Suprapubic skin (tissue), 4 donors: ENCODE data around the gene PDS5A. TPM values are rescaled to one million over a fixed set of nuclear protein-coding genes. Genes with fewer than 3 reads are reported as not detected.

Experiments
- DNase-seq, 2 donors: peaks; one replicate each; pipeline ENCODE4 v3.0.0-alpha.2; 2019; ENCODE audit warnings: low spot score in 2 of 2
- H3K27ac ChIP-seq: fragments of 200-600 bp; sonication (generic); one replicate; pipeline ENCODE4 v1.5.1; 2019
- H3K27me3 ChIP-seq: fragments of 200-600 bp; sonication (generic); one replicate; pipeline ENCODE4 v1.5.1; 2019
- H3K36me3 ChIP-seq: fragments of 200-600 bp; sonication (generic); one replicate; pipeline ENCODE4 v1.5.1; 2019
- H3K4me1 ChIP-seq: fragments of 200-600 bp; sonication (generic); one replicate; pipeline ENCODE4 v1.5.1; 2019
- H3K4me3 ChIP-seq: fragments of 200-600 bp; sonication (generic); one replicate; pipeline ENCODE4 v1.5.1; 2019; ENCODE audit warnings: mild to moderate bottlenecking
- H3K9me3 ChIP-seq: fragments of 200-600 bp; sonication (generic); one replicate; pipeline ENCODE4 v1.5.1; 2019
- EP300 ChIP-seq: sonication (generic); formaldehyde crosslinking; IDR thresholded peaks from one replicate; pipeline ENCODE4 v1.6.1; 2017; ENCODE audit warnings: antibody characterized with exemption
- POLR2A ChIP-seq, 2 donors: fragments of 450-650 bp; IDR thresholded peaks; one replicate each; pipeline ENCODE4 v1.6.1; 2017; ENCODE audit warnings: antibody characterized with exemption in 2 of 2, mild to moderate bottlenecking in 2 of 2, moderate library complexity in 2 of 2
- POLR2AphosphoS5 ChIP-seq, 3 donors: sonication (generic); formaldehyde crosslinking; IDR thresholded peaks; one replicate each; pipeline ENCODE4 v1.6.1; 2017; ENCODE audit warnings: antibody characterized with exemption in 3 of 3
- WGBS: methylation state at CpG from one replicate; pipeline ENCODE4 v1.1.5; 2018; 5-methylcytosine and 5-hydroxymethylcytosine counted together
- total RNA-seq, 4 donors: library from RNA; depleted of rRNA; stranded (reverse); fragments of >200 nt; gene quantifications; one replicate each; pipeline ENCODE4 v1.1.0, GENCODE V29; 2016
- TF ChIP-seq, protein P1 (sequence below), 2 donors: fragments of 200-600 bp in 1 of 2; fragments of 450-650 bp in 1 of 2; sonication (generic) in 1 of 2; IDR thresholded peaks; one replicate each; pipeline ENCODE4 v1.5.1; 2016 to 2019; ENCODE audit warnings: antibody characterized with exemption in 2 of 2, mild to moderate bottlenecking in 1 of 2, moderate library complexity in 1 of 2

PDS5A gene
- total RNA-seq, 4 donors from 2014 or later: 52.4 to 89.6 (median 68.9) TPM

DNA sequence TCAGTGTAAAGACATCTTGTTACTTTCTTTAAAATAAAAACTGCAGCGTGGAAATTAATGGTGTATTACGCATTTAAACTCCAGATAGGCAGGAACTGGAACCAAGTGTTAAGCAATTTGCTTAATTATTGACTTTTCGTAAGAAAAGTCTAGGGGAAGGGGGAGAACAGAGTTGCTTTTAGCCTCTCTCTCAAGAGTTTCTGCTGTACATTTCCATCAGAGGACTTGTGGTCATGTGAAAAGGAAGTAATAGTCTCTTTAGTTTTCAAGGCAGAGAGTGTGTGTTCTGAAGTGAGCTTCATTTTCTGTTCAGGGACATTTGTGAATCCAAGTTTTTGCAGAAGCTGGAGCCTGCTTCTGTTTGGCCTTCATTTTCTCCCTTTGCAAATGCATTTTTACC, 152.6 kb downstream of the PDS5A start:
- H3K27ac ChIP-seq: no peak overlapping the region
- 85% methylated on average over 3 of the region's 3 CpGs for WGBS

DNA sequence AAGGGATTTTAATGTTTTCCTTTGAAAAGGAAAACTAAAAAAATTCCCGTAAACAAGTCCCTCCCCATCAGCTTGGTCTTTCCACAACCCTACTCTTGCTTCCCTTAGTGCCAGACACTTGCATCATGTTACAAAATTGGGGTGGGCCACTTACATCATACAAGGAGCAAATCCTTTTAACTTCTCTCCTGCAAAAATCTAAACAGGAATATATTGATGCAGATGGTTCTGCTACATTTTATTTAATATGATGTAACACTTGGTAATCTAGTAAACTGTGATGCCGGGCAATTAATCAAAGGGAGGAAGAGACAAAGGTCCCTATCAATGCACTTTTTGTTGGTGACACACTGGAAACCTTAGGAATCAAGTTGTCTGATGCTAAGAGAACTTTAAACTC, 154.5 kb downstream of the PDS5A start:
- Histone ChIP-seq H3K27ac (no peak overlapping the region), H3K4me1 (no peaks in the 10 kb centered on the region), H3K27me3 (no peaks in the 10 kb centered on the region), H3K36me3 (peaks cover 15% of the 10 kb centered on the region), H3K4me3 (no peak overlapping the region), H3K9me3 (no peaks in the 10 kb centered on the region)
- WGBS: 61% methylated on average over 2 of the region's 2 CpGs
- DNase-seq: peak in 1 of 2 donors; percentile 21
- no peak for TF ChIP-seq POLR2AphosphoS5 (IDR thresholded peaks at IDR 0.05)
- no peak for TF ChIP-seq EP300
- TF ChIP-seq, protein P1, sequence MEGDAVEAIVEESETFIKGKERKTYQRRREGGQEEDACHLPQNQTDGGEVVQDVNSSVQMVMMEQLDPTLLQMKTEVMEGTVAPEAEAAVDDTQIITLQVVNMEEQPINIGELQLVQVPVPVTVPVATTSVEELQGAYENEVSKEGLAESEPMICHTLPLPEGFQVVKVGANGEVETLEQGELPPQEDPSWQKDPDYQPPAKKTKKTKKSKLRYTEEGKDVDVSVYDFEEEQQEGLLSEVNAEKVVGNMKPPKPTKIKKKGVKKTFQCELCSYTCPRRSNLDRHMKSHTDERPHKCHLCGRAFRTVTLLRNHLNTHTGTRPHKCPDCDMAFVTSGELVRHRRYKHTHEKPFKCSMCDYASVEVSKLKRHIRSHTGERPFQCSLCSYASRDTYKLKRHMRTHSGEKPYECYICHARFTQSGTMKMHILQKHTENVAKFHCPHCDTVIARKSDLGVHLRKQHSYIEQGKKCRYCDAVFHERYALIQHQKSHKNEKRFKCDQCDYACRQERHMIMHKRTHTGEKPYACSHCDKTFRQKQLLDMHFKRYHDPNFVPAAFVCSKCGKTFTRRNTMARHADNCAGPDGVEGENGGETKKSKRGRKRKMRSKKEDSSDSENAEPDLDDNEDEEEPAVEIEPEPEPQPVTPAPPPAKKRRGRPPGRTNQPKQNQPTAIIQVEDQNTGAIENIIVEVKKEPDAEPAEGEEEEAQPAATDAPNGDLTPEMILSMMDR (IDR thresholded peaks at IDR 0.05): no peak
- no peak for TF ChIP-seq POLR2A (IDR thresholded peaks at IDR 0.05)

More for the DNA sequence above, 152.6 kb downstream of the PDS5A start:
- Histone ChIP-seq H3K27me3 (no peaks in the 10 kb centered on the region), H3K4me1 (no peaks in the 10 kb centered on the region), H3K9me3 (no peaks in the 10 kb centered on the region), H3K36me3 (peaks cover 32% of the 10 kb centered on the region), H3K4me3 (no peak overlapping the region)
- TF ChIP-seq EP300 (no peak), POLR2AphosphoS5 (IDR thresholded peaks at IDR 0.05) (no peak), POLR2A (IDR thresholded peaks at IDR 0.05) (no peak)
- TF ChIP-seq, protein P1 (IDR thresholded peaks at IDR 0.05): no peak
- DNase-seq: no peak

DNA sequence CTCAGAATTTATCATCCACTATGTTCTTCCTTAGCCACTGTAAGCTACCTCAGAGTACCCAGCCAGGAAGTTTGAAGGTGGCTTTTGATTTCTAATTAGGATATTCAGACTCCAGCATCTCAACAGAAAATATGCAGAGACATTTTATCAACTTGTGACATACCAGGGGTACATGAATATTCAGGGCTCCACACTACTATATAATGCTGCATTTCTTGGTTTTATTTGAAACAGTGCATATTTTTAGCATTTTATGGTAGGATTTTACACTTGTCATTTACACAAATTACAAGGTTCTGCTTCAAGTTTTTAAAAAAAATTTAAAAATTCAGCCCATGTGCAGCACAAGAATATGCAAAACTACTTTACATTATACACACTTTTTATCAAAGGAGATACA, 155.0 kb downstream of the PDS5A start:
- DNase-seq: no peak
- H3K4me3 ChIP-seq: no peak overlapping the region
- no peak overlapping the region for H3K27ac ChIP-seq
- TF ChIP-seq POLR2A (IDR thresholded peaks at IDR 0.05) (no peak), EP300 (no peak), POLR2AphosphoS5 (IDR thresholded peaks at IDR 0.05) (no peak)
- TF ChIP-seq, protein P1 (IDR thresholded peaks at IDR 0.05): no peak
- no peaks in the 10 kb centered on the region for H3K4me1 ChIP-seq
- peaks cover 13% of the 10 kb centered on the region for H3K36me3 ChIP-seq
- H3K9me3 ChIP-seq: no peaks in the 10 kb centered on the region
- H3K27me3 ChIP-seq: no peaks in the 10 kb centered on the region

DNA sequence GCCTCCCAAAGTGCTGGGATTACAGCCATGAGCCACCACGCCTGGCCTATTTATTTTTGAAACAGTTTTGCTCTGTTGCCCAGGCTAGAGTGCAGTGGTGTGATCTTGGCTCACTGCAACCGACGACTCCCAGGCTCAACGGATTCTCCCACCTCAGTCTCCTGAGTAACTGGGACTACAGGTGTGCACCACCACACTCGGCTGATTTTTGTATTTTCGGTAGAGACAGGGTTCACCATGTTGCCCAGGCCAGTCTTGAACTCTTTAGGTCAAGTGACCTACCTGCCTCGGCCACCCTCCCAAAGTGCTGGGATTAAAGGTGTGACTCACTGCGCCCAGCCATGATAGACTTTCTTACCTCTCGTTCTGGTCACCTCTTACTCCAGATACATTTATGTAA, 155.8 kb downstream of the PDS5A start:
- 98% methylated on average over 9 of the region's 9 CpGs for WGBS
- no peaks in the 10 kb centered on the region for H3K4me1 ChIP-seq
- H3K27me3 ChIP-seq: no peaks in the 10 kb centered on the region
- no peak overlapping the region for H3K4me3 ChIP-seq
- no peaks in the 10 kb centered on the region for H3K9me3 ChIP-seq
- TF ChIP-seq EP300 (no peak), POLR2AphosphoS5 (IDR thresholded peaks at IDR 0.05) (no peak), POLR2A (IDR thresholded peaks at IDR 0.05) (no peak)
- TF ChIP-seq, protein P1 (IDR thresholded peaks at IDR 0.05): no peak
- peaks cover 10% of the 10 kb centered on the region for H3K36me3 ChIP-seq
- H3K27ac ChIP-seq: no peak overlapping the region
- peak in 1 of 2 donors; percentile 40 for DNase-seq

DNA sequence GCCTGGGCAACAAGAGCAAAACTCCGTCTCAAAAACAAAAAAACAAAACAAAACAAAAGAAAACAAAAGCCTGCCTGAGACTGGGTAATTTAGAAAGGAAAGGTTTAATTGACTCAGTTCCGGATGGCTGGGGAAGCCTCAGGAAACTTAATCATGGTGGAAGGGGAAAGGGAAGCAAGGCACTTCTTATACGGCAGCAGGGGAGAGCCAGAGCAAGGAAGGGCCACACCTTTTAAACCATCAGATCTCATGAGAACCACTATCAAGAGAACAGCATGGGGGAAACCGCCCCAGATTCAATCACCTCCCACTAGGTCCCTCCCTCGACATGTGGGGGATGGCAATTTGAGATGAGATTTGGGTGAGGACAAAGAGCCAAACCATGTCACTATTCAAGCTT, 157.5 kb downstream of the PDS5A start:
- TF ChIP-seq, protein P1 (IDR thresholded peaks at IDR 0.05): no peak
- no peak for TF ChIP-seq POLR2AphosphoS5 (IDR thresholded peaks at IDR 0.05)
- TF ChIP-seq POLR2A (IDR thresholded peaks at IDR 0.05): no peak
- TF ChIP-seq EP300: no peak
- no peak overlapping the region for H3K27ac ChIP-seq
- H3K27me3 ChIP-seq: no peaks in the 10 kb centered on the region
- peak in 1 of 2 donors; percentile 6 for DNase-seq
- H3K9me3 ChIP-seq: no peaks in the 10 kb centered on the region
- WGBS: 60% methylated on average over 5 of the region's 5 CpGs
- peaks cover 3% of the 10 kb centered on the region for H3K36me3 ChIP-seq
- no peaks in the 10 kb centered on the region for H3K4me1 ChIP-seq
- H3K4me3 ChIP-seq: no peak overlapping the region
